SH-SY5Y (cell line): ENCODE measurements around the gene KLHL14.

Experiments used
- GATA2 ChIP-seq: IDR thresholded peaks from 2 replicates; pipeline ENCODE4 v1.6.1; 2011; ENCODE audit warnings: mild to moderate bottlenecking, low read depth, low read length
- GATA3 ChIP-seq: IDR thresholded peaks from 2 replicates; pipeline ENCODE4 v1.6.1; 2011; ENCODE audit warnings: low read depth, mild to moderate bottlenecking, low read length, moderate library complexity

- TF ChIP-seq GATA2 (no peak), GATA3 (no peak)
Observed at GRCh38 chr18:32668956-32669355, 103.9 kb downstream of the KLHL14 start.
